Thyroid gland (tissue), 4 donors: ENCODE data around the gene POLN.

Experiments used
- POLR2A ChIP-seq, 2 donors: fragments of 450-650 bp; IDR thresholded peaks; one replicate each; pipeline ENCODE4 v1.6.1; 2017; ENCODE audit warnings: antibody characterized with exemption in 2 of 2, mild to moderate bottlenecking in 2 of 2, moderate library complexity in 1 of 2
- TF ChIP-seq, protein P1 (sequence below), 6 experiments: fragments of 200-600 bp in 3 of 6; fragments of 450-650 bp in 3 of 6; sonication (generic) in 3 of 6; IDR thresholded peaks; one replicate each; pipeline ENCODE4 v1.5.1; 2016 to 2019; ENCODE audit warnings: antibody characterized with exemption in 6 of 6, mild to moderate bottlenecking in 2 of 6, inconsistent platforms in 1 of 6, moderate library complexity in 1 of 6

DNA sequence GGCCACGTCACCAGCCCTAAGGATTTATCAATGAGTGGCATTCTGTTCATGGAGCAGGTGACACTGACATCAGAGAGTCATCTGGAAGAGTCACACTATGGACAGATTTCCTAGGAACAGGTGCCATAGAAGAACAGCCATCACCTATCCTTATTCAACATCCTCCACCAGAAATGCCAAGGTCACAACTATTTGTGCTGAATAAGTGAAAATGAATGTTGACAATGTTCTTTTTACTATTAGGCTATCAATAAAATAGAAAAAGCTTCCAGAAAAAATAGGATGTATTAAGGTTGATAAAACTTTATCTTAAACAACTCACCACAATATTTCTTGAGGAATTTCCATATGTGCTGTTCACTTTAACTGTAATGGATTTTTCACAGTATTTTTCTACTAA lies 62.9 kb downstream of the POLN start:
- TF ChIP-seq, protein P1, sequence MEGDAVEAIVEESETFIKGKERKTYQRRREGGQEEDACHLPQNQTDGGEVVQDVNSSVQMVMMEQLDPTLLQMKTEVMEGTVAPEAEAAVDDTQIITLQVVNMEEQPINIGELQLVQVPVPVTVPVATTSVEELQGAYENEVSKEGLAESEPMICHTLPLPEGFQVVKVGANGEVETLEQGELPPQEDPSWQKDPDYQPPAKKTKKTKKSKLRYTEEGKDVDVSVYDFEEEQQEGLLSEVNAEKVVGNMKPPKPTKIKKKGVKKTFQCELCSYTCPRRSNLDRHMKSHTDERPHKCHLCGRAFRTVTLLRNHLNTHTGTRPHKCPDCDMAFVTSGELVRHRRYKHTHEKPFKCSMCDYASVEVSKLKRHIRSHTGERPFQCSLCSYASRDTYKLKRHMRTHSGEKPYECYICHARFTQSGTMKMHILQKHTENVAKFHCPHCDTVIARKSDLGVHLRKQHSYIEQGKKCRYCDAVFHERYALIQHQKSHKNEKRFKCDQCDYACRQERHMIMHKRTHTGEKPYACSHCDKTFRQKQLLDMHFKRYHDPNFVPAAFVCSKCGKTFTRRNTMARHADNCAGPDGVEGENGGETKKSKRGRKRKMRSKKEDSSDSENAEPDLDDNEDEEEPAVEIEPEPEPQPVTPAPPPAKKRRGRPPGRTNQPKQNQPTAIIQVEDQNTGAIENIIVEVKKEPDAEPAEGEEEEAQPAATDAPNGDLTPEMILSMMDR (IDR thresholded peaks at IDR 0.05) = no peak
- no peak for TF ChIP-seq POLR2A (IDR thresholded peaks at IDR 0.05)
